Effector CD4-positive, alpha-beta T cell (primary cell): Measurements from ENCODE around the gene SKAP1.

Experiments
- DNase-seq: peaks from one replicate; pipeline ENCODE4 v3.0.0-alpha.2; 2020

The SKAP1 gene

DNA sequence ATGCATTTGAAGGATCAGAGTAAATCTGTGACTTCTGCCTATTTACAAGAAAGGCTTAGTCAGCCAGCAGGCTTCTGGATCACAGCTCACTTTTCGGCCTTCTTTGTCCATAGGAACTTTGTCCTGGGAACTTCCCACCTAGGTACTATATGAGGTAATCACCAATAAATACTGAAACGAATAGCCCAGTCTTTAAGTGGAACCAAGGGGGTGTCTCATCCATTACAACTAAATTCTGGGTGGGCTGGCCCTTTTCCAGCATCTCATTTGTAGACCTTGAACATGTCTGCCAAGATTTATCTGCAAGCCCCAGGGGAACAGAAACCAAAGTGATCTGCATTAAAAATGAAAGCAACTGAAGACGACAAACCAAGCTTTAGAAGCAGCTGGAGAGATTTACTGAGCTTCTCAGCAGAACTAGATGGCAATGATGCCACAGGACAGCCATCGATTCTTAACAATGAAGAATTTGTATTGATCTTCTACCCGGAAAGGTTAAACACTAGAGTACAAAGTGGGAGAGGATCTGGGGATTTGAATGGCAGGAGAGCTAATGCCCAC, 267.0 kb downstream of the SKAP1 start:
- DNase-seq, result no peak

DNA sequence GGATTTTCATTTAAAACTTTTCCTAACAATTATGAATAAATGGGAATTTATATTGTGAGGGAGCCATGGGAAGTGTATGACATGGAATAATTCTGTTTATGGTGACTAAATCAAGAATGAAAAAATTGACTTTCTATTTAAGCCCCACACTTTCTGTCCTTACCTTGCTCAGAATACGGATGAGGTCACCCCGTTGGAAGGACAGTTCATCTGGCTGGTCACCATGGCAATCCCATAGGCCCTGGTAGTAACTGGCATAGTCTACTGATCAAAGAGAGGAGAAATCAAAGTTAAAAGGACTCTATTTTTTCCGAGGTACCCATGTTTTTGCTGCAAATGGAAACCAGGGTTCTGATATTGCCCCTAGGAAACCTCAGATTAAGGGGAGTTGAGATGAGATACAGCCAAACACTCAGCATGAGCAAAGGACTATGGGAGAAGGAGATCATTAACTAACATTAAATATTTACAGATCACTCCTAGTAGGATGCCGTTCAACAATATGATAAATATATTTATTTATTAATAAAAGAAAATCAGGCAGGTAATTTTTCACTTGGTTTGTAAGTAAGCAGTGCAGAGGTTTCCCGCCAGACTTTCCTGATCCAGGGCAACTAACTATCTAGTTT, 267.6 kb downstream of the SKAP1 start:
- no peak for DNase-seq

DNA sequence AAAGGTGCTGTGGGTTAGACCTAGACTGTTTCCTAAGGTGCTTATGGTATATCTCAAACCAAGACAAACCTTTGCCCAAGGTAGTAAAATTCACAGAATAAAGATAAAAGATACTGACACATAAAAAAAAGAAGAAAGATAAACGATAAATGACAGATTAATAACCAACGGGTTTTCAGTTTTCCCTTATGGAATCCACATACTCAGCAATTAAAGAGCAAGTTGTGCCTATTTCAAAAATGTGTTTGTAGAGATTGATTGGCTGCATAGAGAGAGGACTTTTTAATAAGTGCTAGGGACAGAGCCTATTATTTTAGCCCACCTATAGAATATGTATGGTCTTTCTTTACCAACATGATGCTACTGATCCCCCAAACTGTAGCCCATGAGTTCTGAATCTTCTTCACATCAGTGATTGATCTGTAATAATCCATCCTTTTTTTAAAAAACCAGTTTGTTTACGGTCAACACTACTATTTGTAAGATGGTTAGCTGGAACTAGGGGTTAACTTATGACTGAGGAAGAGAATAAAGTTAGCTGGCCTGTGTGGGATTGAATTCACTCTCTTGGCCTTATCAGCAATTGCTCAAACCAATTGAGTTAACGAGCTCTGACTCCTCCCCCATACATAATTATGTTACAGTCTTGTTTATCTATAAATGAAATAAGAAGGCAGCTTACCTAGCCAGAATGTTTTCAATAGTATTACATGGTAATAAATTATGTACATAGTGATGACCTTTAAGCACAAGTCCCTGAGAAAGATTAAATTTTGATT, 268.7 kb downstream of the SKAP1 start:
- no peak for DNase-seq

DNA sequence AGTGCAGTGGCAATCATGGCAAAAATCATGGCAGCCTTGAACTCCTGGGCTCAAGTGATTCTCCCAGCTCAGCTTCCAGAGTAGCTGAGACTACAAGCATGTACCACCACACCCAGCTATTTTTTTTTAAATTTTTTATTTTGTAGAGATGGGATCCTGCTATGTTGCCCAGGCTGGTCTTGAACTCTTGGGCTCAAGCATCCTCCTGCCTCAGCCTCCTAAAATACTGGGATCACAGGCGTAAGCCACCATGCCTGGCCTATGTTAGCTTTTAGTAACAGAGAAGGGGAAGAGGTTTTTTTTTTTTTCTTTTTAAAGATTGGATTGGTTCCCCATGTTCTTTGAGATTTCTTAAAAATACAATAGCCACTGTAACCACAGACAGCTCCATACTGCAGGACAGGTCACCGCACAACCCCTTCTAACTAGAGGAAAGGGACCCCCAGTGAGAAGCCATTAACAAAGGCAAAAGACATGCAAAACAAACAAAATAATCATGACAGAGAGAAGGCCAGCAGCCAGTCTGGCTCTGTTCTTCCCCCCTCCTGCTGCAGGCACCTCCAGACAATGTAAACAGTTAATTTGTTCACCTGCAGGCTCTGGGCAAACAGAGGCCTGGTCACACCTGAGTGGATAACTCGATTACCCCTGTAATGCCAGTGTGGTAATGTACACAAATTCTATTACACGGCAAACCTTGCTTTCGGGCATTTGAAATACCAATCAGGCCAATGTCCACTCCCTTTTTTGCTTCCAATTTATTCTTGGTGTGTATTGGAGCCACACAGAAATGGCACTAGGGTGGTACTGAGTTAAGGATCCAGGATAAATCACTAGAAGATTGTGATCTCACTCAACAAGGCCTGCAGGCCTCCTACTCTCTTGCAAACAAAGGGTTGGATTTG, 269.6 kb downstream of the SKAP1 start:
- no peak for DNase-seq

DNA sequence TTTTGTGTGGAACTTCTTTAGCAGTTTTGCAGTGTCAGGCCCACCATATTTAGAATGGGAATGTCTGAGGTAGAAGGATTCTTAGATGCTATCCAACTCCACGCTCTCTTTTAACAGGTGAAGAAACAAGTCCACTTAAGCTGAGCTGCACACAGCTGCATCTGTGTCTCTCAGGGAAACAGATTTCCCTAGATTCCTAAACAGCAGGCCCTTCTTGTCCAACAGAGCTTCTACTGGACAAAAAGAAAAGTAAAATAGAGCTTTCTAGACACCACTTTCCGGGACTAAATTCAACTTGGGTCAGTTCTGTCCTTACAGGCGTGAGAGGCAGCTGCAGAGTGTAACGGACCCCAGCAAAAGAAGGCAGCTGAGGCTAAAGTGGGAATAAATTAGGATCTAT, 270.8 kb downstream of the SKAP1 start:
- DNase-seq, result no peak

DNA sequence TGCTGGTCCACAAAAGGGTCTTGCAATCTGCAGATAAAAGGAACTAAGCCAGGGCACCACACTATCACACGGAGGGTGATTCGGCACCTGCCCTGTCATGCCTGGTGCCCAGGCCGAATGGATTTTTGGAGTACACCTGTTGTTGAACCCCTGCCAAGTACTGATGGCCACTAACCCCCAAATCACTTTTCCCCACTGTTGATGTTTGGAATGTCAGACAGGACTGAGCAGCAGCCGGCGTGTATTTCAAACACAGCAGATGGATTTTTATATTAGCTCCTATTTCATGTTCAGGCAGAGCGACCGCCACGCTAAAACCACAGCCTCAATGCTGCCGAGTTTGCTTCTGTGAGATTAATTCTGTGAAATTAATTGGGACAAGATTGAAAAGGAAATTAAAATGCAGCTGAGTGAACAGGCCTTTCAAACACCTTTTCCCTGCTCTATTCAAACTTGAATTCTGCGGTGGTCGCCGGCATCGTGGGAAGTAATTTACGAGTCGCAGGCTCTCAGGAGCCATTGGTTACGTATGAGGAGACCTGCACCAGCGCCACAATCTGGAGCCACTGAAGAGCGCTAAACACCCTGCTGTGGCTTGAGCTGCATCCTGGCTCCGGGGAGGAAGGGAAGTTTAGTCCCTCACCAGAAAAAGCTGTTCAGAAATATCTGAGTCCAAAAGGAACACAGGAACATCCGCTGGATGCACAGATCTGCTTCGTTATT, 274.0 kb downstream of the SKAP1 start:
- DNase-seq, result no peak

DNA sequence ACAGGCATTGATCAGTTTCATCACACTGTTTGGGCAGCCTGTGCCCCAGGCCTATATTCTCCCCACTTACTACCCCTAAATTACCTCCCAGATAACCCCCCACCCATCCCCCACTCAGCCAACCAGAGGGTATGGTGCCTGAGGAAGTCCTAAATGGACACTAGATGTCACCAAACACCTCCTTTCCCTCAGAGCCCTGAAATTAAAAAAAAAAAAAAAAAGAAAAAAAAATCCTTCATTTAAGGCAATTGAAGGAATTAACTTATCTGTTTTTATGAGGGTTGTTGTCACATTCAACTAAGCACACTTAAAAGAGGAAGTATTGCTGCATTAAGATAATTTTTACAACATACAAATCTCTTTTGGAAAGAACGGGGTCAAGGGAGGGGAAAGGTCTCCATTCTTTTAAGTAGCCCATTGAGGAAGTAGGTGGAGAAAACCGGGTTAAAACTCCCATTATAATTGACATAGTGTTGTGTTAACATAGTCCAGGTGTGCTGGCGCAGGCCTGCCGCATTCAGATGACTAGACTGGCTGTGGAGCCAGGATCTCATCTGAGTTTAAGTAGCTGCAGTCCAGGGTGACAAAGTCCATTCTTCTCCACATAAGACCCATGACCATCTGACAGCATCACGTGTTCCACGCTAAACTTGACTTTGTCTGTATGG, 276.2 kb downstream of the SKAP1 start:
- no peak for DNase-seq

DNA sequence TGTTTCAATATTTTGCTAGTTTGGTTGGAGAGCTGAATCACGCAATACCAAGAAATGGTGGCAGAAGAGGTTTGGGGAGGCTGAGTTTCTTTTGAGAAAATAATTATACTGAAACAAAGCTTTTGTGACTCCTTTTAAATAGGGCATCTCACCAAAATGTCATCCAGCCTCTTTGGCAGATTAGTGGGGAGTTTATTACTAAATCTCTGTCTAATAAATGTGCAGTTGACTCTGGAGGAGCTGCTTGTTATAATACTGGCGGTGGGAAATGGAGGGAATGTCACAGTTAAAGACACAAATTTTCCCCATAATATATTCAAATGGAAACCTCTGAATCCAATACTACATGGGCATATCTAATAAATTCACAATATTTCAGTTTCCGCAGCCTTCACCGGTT, 277.7 kb downstream of the SKAP1 start:
- no peak for DNase-seq

DNA sequence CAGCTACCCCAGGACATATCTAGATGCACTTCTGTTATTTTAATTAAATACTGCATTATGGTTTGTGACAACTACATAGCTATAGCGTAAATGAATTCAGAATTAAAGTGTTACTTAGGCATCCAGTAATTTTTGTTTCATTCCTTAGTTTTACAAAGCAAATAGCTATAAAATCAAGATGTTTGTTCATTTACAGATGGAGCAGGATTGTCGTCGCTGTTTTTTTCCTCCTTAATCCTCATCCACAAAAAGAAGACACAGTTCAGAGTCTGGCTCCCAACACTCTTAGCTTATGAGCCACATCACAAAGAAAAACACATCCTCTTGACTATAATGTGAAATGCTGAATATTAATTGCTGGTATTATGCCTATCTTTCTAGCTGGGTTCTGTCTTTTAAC, 278.8 kb downstream of the SKAP1 start:
- no peak for DNase-seq

DNA sequence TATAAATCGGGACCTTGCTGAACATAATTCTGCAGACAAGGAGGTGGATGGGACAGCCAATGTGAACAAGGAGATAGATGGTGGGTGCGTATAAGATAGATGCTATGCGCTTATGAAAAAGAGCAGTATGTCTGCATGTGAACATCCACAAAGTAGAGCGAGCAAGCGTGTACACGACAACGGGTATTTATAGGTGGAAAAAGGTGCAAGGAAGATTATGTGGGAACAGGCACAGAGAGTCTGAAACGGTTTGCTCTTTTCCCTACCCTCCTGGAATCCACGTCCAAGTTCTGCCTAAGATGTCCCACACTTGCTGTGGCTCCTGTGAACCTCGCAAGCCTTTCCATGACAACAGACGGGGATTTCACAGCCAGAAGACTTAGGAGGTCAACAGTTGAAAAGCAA, 279.4 kb downstream of the SKAP1 start:
- no peak for DNase-seq

DNA sequence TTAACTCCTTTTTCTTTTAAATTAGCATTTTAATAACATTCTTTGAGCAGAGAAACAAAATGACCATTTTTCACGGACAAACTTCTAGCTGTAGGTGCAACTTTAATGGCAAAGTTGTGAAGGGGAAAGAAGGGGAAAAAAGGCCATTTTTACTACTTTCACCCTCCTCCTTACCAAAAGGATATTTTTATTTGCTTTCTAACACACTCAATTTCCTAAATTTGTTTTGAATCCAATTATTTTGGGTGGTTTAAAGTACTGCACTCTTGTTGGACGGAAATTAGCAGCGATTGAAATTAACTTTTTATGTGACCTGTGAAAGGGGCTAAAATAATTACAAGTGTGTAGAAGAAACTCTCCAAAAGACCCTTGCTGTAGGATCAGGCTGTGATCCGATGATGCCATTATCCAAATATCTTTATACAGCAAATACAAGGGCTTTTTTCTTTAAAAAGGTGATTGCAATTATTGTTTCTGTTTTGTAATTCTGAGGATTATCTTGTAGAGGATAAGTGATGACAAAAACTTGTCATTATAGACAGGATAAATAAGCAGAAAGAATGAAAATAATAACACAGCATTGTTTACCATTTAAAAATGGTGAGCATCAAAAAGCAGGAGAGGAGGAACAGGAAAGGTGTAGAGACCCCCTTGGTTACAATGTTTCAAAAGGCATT, 280.1 kb downstream of the SKAP1 start:
- DNase-seq, result no peak

DNA sequence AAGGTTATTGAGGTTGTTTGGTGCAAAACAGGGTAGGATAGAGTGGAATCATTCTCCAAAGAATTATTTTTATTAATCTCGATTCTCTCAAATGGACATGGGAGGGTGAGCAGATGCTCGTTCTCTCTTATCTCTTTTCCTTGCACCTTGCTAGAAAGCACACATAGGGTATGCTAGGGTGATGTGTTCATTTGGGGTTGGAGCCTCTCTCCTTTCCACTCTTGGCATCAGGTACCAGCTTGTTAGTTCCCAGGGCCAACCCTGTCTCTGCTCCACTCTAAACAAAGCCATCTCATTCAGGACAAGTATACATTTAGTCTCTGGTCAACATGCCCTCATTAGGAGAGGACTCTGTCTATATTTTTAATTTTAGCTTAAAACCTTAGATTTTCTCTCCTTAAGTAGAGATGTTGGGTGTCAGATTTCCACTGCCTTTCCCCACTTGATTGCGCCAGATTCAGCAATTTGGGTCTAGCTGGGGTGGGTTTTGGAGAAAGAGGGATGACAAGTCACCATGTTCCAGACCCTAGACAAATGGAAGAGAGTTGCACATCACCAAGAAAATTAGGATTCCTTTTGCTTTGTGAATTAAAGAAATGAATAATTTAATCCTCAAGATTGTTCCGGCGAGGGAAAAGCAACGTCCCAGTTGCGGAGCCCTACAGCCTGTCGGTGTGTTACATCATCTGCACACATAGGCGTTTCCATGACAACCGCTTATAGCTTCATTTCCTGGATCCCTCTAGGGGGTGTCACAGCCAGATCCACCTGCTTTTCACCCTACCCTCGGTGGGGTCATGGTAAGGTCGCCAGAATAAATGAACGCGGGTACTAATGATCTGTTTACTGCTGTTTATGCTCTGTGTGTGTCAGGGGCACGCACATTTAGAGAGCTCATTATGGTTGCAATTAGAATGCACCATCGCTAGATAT, 280.9 kb downstream of the SKAP1 start:
- DNase-seq, result no peak

DNA sequence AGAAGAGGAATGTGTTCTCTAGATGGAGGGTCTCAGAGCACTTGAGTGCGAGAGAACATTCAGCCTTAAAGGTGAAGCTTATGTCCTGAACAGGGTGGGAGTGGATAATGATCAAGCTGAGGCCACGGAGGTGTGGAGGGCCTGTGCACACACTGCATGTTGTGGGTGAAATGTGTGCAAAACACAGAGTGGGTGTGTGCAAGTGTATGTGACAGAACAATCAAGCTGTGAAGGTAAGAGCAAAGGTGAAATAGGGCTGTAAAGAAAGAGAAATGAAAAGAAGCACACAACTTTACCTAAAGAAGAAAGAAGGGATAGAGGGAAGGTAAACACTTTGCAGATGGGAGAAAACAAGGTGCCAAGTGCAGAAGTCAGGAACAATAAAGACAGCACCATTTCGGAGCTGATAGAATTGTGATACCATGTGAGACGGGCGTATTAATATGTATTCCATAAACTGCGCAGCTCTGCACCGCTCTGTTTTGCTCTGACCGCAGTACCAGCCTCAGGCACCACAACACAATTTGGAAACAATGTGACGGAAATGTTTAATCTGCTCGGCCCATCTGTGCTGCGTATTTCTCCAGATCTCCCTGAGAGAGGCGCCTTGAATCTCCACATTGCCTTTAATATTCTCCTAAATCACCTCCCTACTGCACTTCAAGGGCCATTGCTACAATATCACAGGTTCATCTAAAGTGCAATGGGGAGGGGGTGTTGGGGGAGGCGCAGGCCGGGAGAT, 281.8 kb downstream of the SKAP1 start:
- DNase-seq, result no peak

DNA sequence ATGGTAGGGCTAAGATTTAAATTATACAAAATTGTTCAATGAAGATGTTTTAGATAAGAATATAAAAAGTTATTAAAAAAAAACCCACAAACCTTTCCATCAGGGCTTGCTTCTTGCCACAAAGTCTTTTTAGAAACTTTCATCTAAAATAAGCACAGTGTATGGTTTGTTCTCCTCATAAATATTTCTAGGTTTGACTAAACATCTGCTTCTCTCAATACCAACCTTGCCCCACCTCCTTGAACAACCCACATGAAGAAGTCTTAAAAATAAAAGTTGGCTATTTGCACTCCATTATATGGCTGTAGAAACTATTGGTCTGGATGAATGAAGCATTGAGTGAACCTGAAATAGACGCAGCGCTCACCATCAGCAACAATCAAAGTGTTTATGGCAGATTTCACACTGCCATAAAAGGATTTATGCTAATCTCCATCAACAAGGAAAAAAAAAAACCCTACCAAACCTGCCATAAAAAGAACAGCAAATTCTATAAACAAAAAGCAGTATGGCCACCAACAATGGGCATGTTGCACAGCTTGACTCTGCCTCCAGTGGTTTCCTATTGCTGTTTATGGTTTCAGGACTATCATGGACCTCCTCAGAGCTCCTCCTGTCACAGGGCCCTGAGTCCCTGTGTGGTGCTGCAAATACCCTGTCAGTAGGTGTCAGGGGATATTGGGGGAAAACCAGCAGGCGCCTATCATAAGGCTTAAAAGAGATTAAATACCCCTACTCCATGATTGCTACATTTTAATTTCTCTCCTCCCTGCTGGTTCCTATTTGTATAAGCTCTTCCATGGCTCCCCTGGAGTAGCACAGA, 284.8 kb downstream of the SKAP1 start:
- no peak for DNase-seq

DNA sequence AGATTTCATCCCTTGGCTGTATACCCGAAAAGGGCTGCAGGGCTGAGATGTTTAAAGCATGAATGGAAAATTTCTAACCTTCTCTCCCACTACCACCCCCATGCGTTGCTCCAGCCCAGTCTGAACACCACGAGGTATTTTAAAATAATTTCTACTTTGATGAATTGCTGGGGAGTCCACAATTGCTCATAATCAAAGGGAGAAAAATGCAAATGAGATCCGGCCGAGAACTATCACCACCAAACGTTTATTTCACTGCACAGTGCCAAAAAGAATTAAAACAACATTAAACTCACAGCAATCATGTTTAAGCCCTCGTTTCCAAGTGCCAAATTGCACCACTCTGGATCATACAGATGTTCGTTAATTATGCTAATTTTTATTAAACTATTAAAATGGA, 285.8 kb downstream of the SKAP1 start:
- no peak for DNase-seq

DNA sequence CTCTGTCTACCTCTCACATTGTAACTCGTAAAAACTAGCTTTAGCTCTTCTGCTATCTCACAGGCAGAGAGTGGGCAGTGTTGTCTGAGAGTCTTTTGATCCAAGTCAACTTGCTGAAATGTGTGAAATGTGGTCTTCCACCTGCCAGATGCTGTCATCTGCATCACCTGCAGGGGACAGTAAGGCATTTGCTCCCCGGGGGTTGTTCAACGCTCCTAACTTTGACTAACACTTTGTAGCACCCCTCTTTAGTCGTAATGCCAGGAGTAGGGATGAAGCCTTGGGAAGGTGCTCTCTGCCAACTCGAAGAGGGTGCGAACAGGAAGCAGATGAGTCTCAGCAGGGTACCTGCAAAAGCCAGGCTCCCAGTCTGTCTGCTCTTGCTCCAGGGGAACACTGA, 286.4 kb downstream of the SKAP1 start:
- no peak for DNase-seq

DNA sequence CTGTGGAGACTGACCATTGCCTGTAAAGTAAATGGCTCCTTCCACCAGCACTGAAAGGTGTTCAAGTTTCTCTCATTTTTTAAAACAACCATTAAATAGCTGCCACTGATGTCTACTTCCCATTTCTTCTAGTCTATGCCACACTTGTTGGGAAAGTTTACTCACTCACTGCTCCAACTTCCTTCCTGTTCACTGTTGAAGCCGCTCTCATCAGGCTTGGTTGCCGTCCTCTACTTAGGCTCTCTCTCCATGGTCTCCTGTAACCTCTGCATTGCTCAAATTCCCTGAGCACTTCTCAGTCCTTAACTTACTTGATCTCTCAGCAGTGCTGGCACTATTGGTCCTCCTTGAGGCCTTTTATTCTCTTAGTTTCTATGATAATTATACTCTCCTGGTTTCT, 290.1 kb downstream of the SKAP1 start:
- no peak for DNase-seq

DNA sequence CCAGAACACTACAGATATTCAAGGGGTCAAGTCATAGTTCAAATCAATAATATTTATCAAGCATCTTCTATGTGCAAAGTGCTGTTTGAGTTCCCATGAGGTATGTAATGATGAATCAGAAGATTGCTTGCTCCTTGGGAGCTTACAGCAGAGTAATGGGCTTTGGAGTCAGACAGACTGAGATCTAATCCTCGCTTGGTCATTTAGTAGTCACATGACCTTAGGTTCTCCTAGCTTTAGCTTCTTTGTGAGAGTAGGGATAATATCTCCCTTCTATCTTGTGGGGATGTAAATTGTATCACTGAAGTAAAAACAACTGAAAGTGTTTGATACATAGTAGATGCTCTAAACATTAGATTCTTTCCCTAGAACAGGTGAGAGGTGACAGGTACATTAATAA, 292.4 kb downstream of the SKAP1 start:
- DNase-seq, result no peak
